Left lobe of liver (tissue), 2 donors: ENCODE data around the gene NDUFB7. TPM values are rescaled to one million over a fixed set of nuclear protein-coding genes. Genes with fewer than 3 reads are reported as not detected.
"Not testable (repeated sequence)": the region's sequence is repeated elsewhere in the genome, so short reads cannot be mapped to it uniquely, and the experiment has no call there.

Experiments used
- ATAC-seq: fragments of 200-7000 bp; cut with Tn5 transposase; one replicate; pipeline ENCODE4 v1.9.1; 2020; ENCODE audit warnings: mild to moderate bottlenecking, moderate library complexity
- DNase-seq: peaks from one replicate; pipeline ENCODE4 v3.0.0-alpha.2; 2020; ENCODE audit warnings: low spot score
- total RNA-seq: library from RNA; stranded (reverse); gene quantifications from one replicate; pipeline ENCODE4 v1.2.1, GENCODE V29; 2021
- donor health status: DM: no; HTN: no; CAD: no; lungs with moderate emphysema.
- donor health status: DM: no; HTN: yes; CAD: no.

Gene NDUFB7
- total RNA-seq: 134 TPM

DNA sequence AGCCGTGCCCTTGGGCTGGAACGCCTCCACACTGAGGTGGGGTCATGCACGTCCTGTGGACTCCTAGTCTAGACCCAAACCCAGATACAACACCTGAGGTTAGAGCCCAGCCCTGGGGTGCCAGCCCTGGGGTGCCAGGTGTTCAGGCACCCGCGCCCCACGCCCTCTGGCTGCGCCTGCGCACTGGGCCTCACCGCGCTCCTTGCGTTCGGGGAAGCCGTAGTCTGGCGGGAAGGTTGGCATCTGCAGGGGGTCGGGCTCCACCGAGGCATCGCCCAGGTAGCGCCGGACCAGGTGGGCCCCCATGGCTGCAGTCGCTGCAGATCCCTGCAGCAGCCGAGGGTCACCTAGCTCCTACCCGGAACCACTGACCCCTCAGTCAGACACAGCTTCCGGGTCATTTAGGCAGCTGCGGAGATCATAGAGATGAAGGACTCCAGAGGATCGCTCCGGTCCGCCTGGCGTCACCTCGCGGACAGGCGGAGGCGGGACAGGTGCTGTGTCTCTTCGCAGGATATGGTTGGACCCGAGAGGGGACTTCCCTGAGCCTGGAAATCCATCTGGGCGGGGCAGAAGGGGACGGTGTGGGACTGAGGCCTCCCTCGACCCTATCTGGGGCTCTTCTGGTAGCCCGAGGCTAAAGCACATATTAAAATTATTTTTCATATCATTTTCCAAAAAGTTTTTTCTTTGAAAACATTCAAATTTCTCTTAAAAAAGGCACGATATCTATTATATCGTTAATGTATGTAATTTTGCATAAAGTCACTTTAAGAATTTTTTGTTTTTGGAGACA lies at the start of gene NDUFB7:
Gene NDUFB7, minus strand, starts transcription at position 372 of the 796 bp plus-strand sequence. Its CDS starts 66 bp downstream, at position 306.
- DNase-seq: peak; percentile 90
- ATAC-seq: peak; percentile 97

DNA sequence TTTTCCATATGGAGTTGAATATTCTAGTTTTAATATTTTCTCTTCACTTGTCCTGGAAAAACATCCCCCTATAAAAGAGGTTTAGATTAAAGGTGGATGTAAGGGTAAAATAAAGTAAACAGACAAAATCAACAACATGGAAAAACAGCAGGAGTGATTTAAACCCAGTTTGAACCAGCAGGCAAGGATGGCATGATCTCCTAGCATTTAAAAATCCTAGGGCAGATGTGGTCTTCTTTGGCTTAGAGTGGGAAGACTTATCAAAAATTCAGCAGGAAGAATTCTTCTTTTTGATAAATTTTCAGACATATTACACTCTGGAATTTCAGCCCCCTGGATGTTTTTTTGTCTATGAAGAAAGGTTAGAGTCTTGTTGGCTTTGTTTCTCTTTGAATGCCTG lies 47.5 kb upstream of the NDUFB7 start:
- no peak for DNase-seq
- ATAC-seq: no peak

DNA sequence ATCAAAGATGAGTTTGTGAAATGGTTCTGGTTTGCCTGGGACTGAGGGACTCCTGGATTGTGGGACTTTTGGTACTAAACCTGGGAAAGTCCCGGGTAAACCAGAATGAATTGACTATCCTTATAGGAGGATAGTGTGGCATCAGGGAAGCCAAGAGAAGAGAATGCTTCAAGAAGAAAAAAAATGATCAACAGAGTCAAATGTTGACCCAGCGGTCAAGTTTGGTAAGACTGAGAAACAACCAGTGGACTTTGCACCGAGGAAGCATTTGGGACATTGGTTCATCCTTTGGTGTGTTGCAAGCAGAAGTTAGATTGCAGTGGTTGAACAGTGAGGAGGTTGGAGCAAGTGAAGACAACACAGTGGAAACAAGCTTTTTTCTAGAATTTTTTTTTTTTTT lies 44.5 kb upstream of the NDUFB7 start:
- ATAC-seq (no peak), DNase-seq (no peak)

DNA sequence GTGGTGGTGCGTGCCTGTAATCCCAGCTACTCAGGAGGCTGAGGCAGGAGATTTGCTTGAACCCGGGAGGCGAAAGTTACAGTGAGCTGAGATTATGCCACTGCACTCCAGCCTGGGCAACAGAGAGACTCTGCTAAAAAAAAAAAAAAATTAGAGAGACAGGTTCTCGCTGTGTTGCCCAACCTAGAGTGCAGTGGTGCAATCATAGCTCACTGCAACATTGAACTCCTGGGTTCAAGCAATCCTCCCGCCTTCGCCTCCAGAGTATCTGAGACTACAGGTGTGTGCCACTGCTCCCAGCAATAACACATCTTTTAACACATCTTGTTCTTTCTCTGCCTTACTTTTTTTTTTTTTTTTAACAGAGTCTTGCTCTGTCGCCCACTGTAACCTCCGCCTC lies 43.8 kb upstream of the NDUFB7 start:
- ATAC-seq: no peak
- DNase-seq: no peak

DNA sequence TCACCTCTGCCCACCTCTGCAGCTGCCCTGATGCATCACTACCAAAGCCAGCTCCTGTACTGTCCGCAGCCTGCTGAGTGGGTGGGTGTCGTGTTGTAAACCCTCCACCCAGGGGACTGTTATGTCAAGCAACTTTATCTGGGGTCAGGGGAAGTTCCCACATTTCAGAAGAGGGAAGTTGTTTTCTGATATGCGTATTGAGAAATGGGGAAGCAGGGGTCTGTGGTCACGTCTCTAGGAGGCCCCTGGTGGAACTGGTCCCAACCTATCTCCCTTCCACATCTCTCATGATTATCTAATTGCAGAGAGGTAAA lies 42.2 kb upstream of the NDUFB7 start:
- ATAC-seq: peak; percentile 24
- no peak for DNase-seq

GRCh38 chr19:14613399-14614098 lies 41.7 kb upstream of the NDUFB7 start:
- not testable (repeated sequence) for DNase-seq, ATAC-seq

DNA sequence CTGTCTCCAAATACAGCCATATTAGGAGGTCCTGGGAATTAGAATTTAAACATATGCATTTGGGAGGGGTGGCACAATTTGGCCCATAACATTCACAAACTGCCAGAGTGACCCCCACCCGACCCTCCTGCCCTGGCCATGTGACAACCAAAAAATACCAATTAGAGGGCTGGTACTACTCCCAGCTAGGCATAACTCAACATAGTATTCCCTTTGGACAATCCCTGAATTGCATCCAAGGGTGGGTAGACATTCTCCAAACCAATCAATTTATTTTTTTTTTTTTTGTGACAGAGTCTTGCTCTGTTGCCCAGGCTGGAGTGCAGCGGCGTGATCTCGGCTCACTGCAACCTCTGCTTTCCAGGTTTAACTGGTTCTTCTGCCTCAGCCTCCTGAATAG lies 40.8 kb upstream of the NDUFB7 start:
- ATAC-seq (no peak), DNase-seq (no peak)

DNA sequence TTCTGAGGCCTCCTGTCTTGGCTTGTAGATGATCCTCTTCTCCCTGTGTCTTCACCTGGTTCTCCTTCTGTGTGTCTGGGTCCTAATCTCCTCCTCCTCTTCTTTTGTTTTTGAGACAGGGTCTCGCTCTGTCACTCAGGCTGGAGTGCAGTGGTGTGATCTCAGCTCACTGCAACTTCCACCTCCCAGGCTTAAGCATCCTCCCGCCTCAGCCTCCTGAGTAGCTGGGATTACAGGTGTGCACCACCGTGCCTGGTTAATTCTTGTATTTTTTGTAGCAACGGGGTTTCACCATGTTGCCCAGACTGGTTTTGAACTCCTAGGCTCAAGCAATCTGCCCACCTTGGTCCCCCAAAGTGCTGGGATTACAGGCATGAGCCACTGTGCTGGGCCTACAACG lies 40.4 kb upstream of the NDUFB7 start:
- ATAC-seq, DNase-seq: not testable (repeated sequence)

- DNase-seq (no peak), ATAC-seq (no peak)
Observed at GRCh38 chr19:14611051-14611450, 39.2 kb upstream of the NDUFB7 start.

GRCh38 chr19:14606627-14607026 lies 34.8 kb upstream of the NDUFB7 start:
- ATAC-seq: no peak

DNA sequence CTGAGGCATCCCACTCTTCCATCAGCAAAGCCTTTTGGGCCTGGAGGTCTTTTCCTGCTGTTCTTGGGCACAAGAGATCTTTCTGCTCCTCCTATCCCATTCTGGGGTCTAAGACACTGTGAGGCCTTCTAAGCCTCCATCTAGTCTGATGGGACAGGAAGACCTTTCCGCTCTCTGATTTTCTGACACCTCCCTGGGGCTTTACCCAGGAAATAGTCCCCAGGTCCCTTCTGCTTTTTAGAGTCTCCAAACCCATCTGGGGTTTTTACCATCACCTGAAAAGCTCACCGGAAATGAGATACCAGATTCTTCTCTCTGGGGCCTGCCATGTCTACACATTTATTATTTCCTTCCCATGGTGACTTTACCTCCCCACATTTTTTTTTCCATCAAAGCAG lies 32.1 kb upstream of the NDUFB7 start:
- ATAC-seq (no peak), DNase-seq (no peak)

More at GRCh38 chr19:14606627-14607026, 34.8 kb upstream of the NDUFB7 start:
- DNase-seq: no peak

DNA sequence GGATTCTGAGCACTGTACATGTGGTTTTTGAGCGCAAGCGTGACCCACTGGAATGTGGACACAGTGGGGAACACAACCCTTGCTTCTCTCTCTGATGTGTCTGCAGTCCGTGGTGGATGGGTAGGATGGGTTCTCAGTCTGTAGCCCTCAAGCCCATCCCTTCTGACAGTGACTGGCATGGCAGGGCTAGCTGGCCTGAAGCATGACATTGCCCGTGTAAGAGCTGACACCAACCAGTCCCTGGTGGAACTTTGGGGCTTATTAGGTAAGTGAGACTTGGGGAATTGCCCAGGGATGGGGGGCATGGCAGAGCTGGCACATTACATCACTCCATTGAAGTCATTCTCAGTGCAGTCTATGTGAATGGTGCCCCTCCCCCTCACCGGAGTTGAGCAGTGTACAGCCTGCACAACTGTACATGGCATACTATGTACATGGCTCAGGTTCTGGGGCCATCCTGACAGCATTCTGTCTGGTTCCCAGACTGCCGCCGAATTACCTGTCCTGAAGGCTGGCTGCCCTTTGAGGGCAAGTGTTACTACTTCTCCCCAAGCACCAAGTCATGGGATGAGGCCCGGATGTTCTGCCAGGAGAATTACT lies 27.8 kb upstream of the NDUFB7 start:
- ATAC-seq (no peak), DNase-seq (no peak)

DNA sequence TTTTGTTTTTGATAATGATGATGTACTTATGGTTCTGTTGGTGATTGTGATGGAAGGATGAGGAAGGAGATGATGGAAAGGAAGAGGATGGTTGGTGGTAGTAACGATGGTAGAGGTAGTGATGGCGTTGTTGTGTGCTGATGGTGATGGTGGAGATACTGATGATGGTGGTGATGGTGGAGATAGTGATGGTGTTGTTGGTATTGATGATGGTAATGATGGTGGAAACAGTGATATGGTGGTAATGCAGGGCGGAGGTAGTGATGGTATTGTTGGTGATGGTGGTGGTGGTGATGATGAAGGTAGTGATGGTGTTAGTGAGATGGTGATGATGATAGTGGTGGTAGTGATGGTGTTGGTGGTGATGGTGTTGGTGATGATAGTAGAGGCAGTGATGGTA lies 23.7 kb upstream of the NDUFB7 start:
- no peak for DNase-seq
- ATAC-seq: no peak

DNA sequence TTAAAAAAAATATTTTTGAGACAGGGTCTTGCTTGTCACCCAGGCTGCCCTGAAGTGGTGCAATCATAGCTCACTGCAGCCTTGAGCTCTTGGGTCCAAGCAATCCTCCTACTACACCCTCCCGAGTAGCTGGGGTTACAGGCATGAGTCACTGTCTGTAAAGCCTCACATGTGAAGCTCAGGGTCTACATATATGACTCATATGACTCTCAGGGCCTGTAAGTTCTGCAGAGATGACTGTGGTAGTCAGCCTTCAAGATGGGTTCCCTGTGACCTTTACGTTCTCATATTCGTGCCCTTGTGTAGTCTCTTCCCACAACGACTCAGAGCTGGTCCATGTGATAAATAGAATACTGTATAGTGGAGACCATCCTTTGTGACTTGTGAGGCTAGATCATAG lies 17.6 kb upstream of the NDUFB7 start:
- ATAC-seq, DNase-seq: not testable (repeated sequence)

DNA sequence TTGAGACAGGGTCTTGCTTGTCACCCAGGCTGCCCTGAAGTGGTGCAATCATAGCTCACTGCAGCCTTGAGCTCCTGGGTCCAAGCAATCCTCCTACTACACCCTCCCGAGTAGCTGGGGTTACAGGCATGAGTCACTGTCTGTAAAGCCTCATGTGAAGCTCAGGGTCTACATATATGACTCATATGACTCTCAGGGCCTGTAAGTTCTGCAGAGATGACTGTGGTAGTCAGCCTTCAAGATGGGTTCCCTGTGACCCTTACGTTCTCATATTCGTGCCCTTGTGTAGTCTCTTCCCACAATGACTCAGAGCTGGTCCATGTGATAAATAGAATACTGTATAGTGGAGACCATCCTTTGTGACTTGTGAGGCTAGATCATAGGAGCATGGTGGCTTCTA lies 13.3 kb upstream of the NDUFB7 start:
- ATAC-seq: not testable (repeated sequence)

DNA sequence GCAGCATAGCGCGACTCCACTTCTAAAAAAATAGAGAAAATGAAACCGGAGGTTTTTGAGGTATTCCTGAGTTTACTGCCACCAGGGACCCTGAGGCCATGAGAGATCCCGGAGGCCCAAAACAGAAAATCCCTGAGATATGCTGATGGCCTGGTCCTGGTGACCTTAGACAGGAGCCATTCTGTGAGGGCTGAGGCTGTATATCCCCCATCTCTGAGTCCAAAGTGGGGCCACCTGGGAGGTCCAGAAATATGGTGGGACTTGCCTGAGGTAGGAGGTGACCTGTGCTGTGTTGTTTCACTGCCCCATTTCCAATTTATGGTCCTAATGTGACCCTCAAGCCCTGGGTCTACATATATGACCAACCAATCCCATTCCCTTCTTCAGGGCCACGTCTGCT lies 12.5 kb upstream of the NDUFB7 start:
- not testable (repeated sequence) for ATAC-seq, DNase-seq

More for the DNA sequence above, 13.3 kb upstream of the NDUFB7 start:
- DNase-seq: not testable (repeated sequence)

DNA sequence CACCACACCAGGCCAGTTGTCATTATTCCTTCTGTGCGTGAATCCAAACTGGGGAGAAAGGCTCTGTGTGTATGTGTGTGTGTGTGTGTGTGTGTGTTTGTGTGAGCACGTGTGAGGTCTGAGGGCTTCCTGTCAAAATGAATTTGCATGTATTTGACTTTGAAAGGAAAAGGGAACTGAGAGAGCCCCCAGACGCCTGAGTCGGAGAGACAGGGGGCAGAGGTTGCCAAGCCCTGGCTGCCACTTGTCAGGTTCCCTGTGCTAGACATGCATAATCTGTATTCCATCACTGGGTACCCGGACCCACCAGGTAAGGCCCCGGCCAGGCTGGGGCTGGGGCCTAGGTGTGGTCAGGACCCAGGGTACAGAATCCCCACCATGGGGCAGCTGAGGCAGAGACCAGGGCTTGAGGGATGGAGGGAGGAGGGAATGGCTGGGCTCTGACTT lies 11.1 kb upstream of the NDUFB7 start, which contains the start of gene CLEC17A:
Gene CLEC17A, plus strand, starts transcription at position 191 of the 447 bp plus-strand sequence. Its CDS starts 77 bp downstream, at position 268.
- ATAC-seq: no peak
- DNase-seq: no peak

- no peak for DNase-seq
- ATAC-seq: no peak
Observed at GRCh38 chr19:14580623-14581237, 8.9 kb upstream of the NDUFB7 start.

GRCh38 chr19:14577885-14578427 lies 6.1 kb upstream of the NDUFB7 start:
- no peak for ATAC-seq
- no peak for DNase-seq

GRCh38 chr19:14577264-14577663 lies 5.4 kb upstream of the NDUFB7 start:
- no peak for ATAC-seq
- no peak for DNase-seq

DNA sequence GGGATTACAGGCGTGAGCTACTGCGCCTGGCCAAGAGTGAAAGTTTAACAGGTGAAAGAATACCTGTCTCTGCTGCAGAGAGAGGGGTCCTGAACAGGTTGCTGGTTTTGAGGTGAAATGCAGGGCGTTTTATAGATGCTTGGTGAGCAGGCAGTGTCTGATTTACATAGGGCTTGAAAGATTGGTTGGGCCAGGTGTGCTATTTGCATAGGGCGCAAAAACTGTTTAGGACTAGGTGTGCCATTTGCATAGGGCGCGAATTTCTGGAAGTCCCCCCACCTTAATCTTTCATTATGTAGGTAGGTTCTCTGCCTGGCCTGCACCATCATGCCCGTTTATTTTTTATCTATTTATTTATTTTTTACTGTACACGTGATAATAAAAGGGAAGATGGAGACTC lies 4.5 kb upstream of the NDUFB7 start:
- no peak for ATAC-seq
- no peak for DNase-seq
